A673 (cell line): ENCODE data around the gene OR9A2. TPM values are rescaled to one million over a fixed set of nuclear protein-coding genes. Genes with fewer than 3 reads are reported as not detected.

Experiments
- BruUV-seq: library from RNA; stranded (reverse); fragments of 400-500 nt; replicated peaks from 2 replicates; lab custom pipeline; 2021; lab: Mats Ljungman, UMichigan
- CTCF ChIA-PET: fragments of 300-600 bp; sonication (Branson Sonifier 250); formaldehyde crosslinking; loops from one replicate; lab custom pipeline; 2022; ENCODE audit warnings: antibody characterized with exemption; lab: Charles Lee
- POLR2A ChIA-PET: fragments of 300-600 bp; sonication (Branson Sonifier 250); formaldehyde crosslinking; loops from one replicate; lab custom pipeline; 2022; ENCODE audit warnings: antibody characterized with exemption; ENCODE audit not compliant: low non-redundant PET; lab: Charles Lee
- DNase-seq: peaks from one replicate; pipeline ENCODE4 v3.0.0-alpha.2; 2015; ENCODE audit warnings: low spot score
- H3K27ac ChIP-seq: fragments of 200-600 bp; sonication (generic); 2 replicates; pipeline ENCODE4 v1.5.1; 2016; ENCODE audit warnings: mixed run types, low read depth, mild to moderate bottlenecking, mixed read lengths, antibody characterized with exemption, low read length; ENCODE audit not compliant: poor library complexity, severe bottlenecking
- H3K27me3 ChIP-seq: fragments of 200-600 bp; sonication (generic); replicated peaks from 2 replicates; pipeline ENCODE4 v1.6.1; 2017; ENCODE audit warnings: mixed run types, low read depth, mild to moderate bottlenecking, mixed read lengths, antibody characterized with exemption, low read length; ENCODE audit not compliant: insufficient read depth, poor library complexity
- H3K36me3 ChIP-seq: fragments of 200-600 bp; sonication (generic); 2 replicates; pipeline ENCODE4 v1.6.1; 2016; ENCODE audit warnings: mixed run types, mild to moderate bottlenecking, mixed read lengths, antibody characterized with exemption, low read length; ENCODE audit not compliant: insufficient read depth, poor library complexity, severe bottlenecking
- H3K4me1 ChIP-seq: fragments of 200-600 bp; sonication (generic); 2 replicates; pipeline ENCODE4 v1.6.1; 2017; ENCODE audit warnings: mixed run types, mild to moderate bottlenecking, mixed read lengths, antibody characterized with exemption, low read length; ENCODE audit not compliant: insufficient read depth, poor library complexity, severe bottlenecking
- H3K4me3 ChIP-seq: fragments of 200-600 bp; sonication (generic); 2 replicates; pipeline ENCODE4 v1.5.1; 2016; ENCODE audit warnings: low read depth, mixed run types, mild to moderate bottlenecking, mixed read lengths, low read length; ENCODE audit not compliant: poor library complexity, severe bottlenecking
- H3K9me3 ChIP-seq: fragments of 200-600 bp; sonication (generic); 2 replicates; pipeline ENCODE4 v1.6.1; 2016; ENCODE audit warnings: mixed run types, low read depth, mild to moderate bottlenecking, mixed read lengths, antibody characterized with exemption, low read length; ENCODE audit not compliant: poor library complexity, severe bottlenecking
- EZH2 ChIP-seq: fragments of 200-600 bp; sonication (generic); IDR thresholded peaks from 2 replicates; pipeline ENCODE4 v1.6.1; 2017; ENCODE audit warnings: borderline replicate concordance, low read depth, mild to moderate bottlenecking, mixed read lengths, antibody characterized with exemption, low read length; ENCODE audit not compliant: poor library complexity, severe bottlenecking
- intact Hi-C: fragments of 100-400 bp; cut with micrococcal nuclease; formaldehyde crosslinking; loops from one replicate; pipeline ENCODE4 v1.10.0; 2022; ENCODE audit not compliant: unreplicated experiment
- total RNA-seq: library from RNA; stranded (reverse); gene quantifications from 2 replicates; pipeline ENCODE4 v1.2.3, GENCODE V29; 2021
- TF ChIP-seq, protein P1 (sequence below): fragments of 300-800, 200-600 bp; sonication (generic); conservative IDR thresholded peaks from 2 replicates; pipeline ENCODE4 v1.5.1; 2017; ENCODE audit warnings: low read depth, mild to moderate bottlenecking, antibody characterized with exemption, low read length, moderate library complexity, mixed read lengths

Gene OR9A2
- total RNA-seq, 1 experiment from 2014 or later = not detected

DNA sequence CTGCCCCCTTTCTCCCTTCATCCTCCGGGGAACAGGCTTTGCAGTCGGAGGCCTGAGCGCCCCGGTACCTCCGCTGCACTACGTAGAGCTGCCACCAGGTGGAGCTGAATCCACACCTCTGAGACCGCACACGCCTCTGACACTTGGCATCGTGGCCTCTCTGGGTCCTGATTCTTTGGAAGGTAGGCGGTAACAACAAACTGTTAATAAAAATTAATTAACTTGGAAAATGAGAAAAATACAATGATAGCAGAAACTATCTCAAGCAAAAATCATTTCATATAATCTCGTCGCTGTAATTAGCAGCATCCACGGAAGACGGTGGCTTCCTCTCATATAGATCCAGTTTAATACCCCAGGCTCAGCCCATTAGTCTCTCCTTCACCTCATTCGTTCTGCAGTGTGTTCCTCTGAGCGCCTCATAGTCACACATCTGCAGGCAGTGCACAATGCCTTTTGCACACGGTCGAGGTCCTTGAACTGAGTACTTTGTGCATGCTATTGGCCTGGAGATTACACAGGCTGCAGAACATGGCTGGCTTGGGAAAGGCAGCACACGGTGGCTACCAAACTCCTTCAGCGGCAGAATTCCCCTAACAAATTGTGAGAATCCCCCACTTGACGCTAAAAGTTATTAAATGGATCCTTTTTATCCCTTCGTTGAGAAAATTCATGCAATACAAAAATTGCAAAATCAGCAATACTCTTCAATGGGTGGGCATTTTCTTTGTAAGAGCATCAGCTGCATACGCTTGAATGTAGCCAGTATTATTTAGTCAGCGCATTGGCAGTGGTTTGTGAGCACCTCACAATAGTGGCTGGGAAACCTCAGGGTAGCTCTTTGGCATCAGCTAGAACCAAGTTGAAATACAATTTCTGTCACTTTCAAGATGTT is 18.7 kb downstream of the OR9A2 start:
- BruUV-seq = no TSS peak
- intact Hi-C loops = loop anchor here (1.0 to 10.0 kb wide), 2 partner anchors 207 to 403 kb away; no protein-coding TSS in a partner anchor
- H3K27me3 ChIP-seq = peaks cover 6% of the 10 kb centered on the region
- H3K4me1 ChIP-seq = no peaks in the 10 kb centered on the region
- no peaks in the 10 kb centered on the region for H3K36me3 ChIP-seq
- peak; percentile 77 for DNase-seq
- H3K9me3 ChIP-seq = no peaks in the 10 kb centered on the region
- ChIA-PET CTCF (interaction anchor here (0.5 to 5.4 kb wide), 3 partner anchors 64 to 207 kb away, joined by 3 to 54 read pairs (median 5); no protein-coding TSS in a partner anchor), POLR2A (no interaction called here)
- no peak for TF ChIP-seq EZH2
- TF ChIP-seq, protein P1, sequence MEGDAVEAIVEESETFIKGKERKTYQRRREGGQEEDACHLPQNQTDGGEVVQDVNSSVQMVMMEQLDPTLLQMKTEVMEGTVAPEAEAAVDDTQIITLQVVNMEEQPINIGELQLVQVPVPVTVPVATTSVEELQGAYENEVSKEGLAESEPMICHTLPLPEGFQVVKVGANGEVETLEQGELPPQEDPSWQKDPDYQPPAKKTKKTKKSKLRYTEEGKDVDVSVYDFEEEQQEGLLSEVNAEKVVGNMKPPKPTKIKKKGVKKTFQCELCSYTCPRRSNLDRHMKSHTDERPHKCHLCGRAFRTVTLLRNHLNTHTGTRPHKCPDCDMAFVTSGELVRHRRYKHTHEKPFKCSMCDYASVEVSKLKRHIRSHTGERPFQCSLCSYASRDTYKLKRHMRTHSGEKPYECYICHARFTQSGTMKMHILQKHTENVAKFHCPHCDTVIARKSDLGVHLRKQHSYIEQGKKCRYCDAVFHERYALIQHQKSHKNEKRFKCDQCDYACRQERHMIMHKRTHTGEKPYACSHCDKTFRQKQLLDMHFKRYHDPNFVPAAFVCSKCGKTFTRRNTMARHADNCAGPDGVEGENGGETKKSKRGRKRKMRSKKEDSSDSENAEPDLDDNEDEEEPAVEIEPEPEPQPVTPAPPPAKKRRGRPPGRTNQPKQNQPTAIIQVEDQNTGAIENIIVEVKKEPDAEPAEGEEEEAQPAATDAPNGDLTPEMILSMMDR = peak; percentile 96
- H3K27ac ChIP-seq = no peak overlapping the region
- no peak overlapping the region for H3K4me3 ChIP-seq

DNA sequence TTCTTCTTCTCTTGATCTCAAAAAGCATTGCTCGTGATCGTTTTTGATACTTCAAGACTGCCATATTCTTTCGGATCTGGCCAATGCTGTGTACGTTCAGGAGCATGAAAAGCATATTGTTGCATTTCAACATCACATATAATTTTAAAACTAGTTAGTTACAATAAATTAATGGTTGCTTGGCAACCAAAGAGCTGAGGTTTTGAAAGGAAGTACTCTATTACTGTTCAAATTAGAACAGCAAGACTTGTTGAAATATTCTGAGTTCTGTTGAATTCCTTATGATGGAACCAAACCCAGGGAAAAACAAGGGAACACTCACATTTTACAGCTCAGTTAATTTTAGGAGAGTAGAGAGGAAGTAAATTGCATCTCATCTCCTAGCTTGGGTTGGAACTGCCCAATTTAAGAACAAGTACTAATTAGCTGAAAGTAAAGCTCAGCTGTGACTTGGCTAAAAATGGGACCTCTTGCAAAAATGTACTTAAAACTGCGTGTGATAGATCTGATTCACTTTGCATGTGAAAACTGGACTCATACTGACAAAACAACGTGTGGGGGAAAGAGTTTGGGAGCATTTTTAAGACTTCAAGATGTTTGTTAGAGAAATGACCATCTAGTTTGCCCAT is 21.2 kb downstream of the OR9A2 start:
- no peaks in the 10 kb centered on the region for H3K4me1 ChIP-seq
- no peak overlapping the region for H3K27ac ChIP-seq
- no TSS peak for BruUV-seq
- H3K27me3 ChIP-seq = peaks cover 6% of the 10 kb centered on the region
- intact Hi-C loops = loop anchor here (1.0 to 10.0 kb wide), 2 partner anchors 152 to 401 kb away; no protein-coding TSS in a partner anchor
- H3K36me3 ChIP-seq = no peaks in the 10 kb centered on the region
- H3K4me3 ChIP-seq = no peak overlapping the region
- no peaks in the 10 kb centered on the region for H3K9me3 ChIP-seq
- DNase-seq = no peak
- POLR2A ChIA-PET = no interaction called here
- CTCF ChIA-PET = interaction anchor here (5.4 kb wide), 1 partner anchor 210 kb away, joined by 54 read pairs; no protein-coding TSS in a partner anchor
- TF ChIP-seq, protein P1 = no peak
- no peak for TF ChIP-seq EZH2

DNA sequence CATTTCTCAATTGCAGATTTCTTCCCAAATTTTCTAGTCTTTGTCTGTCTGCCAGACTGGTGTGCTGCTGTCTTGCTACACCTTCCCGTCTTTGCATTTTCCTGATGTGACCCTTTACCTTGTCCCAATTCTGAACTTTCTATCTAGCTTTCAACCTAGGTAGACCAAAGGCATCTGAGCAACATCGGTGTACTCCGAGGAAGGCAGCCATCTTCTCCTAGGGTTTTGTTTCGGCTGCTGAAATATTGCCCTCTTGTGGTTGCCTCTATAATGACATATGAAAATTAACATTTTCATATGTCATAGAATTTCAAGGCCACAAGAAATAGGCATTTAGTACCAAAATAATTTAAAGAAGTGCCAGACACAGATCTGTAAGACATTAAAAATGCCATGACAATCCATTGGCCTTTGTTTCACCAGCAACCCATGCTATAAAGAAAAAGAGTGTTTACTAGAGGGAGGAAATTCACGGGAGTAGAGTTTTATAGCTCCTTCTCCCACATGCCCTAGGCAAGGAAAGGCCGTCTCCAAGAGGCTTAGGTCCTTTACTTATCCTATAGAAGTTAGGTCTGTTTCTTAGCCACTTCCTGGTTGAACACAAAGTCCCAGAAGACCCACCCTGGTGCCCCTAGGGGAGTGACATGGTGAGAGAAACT is 23.4 kb downstream of the OR9A2 start:
- no peaks in the 10 kb centered on the region for H3K36me3 ChIP-seq
- intact Hi-C loops = loop anchor here (1.0 to 10.0 kb wide), 3 partner anchors 121 to 399 kb away; no protein-coding TSS in a partner anchor
- DNase-seq = peak; percentile 51
- no peak overlapping the region for H3K27ac ChIP-seq
- no peaks in the 10 kb centered on the region for H3K9me3 ChIP-seq
- H3K4me1 ChIP-seq = no peaks in the 10 kb centered on the region
- H3K27me3 ChIP-seq = peaks cover 11% of the 10 kb centered on the region
- no TSS peak for BruUV-seq
- POLR2A ChIA-PET = no interaction called here
- TF ChIP-seq, protein P1 = peak; percentile 83
- TF ChIP-seq EZH2 = no peak
- CTCF ChIA-PET = interaction anchor here (0.7 to 2.4 kb wide), 4 partner anchors 123 to 211 kb away, joined by 3 to 17 read pairs (median 5); no protein-coding TSS in a partner anchor
- no peak overlapping the region for H3K4me3 ChIP-seq
